Osteocyte (in vitro differentiated cells): ENCODE results near the gene PIANP. TPM values are rescaled to one million over a fixed set of nuclear protein-coding genes. Genes with fewer than 3 reads are reported as not detected.

Source experiments
- DNase-seq: peaks from one replicate; pipeline ENCODE4 v3.0.0; 2021; ENCODE audit warnings: mixed read lengths; ENCODE audit not compliant: unreplicated experiment; ENCODE audit errors: extremely low spot score
- H3K27ac Mint-ChIP-seq: one replicate; pipeline ENCODE4 v1.8.0; 2021; ENCODE audit warnings: mild to moderate bottlenecking, mixed read lengths; ENCODE audit not compliant: unreplicated experiment
- H3K27me3 Mint-ChIP-seq: one replicate; pipeline ENCODE4 v1.8.0; 2021; ENCODE audit warnings: mixed read lengths; ENCODE audit not compliant: unreplicated experiment
- H3K36me3 Mint-ChIP-seq: one replicate; pipeline ENCODE4 v1.8.0; 2021; ENCODE audit warnings: mixed read lengths; ENCODE audit not compliant: unreplicated experiment
- H3K4me1 Mint-ChIP-seq: one replicate; pipeline ENCODE4 v1.8.0; 2021; ENCODE audit warnings: mixed read lengths; ENCODE audit not compliant: unreplicated experiment
- H3K4me3 Mint-ChIP-seq: one replicate; pipeline ENCODE4 v1.8.0; 2021; ENCODE audit warnings: mild to moderate bottlenecking, moderate library complexity, mixed read lengths; ENCODE audit not compliant: unreplicated experiment
- H3K9me3 Mint-ChIP-seq: one replicate; pipeline ENCODE4 v1.8.0; 2021; ENCODE audit warnings: mixed read lengths; ENCODE audit not compliant: unreplicated experiment
- CTCF ChIP-seq: fragments of 200-600 bp; sonication (generic); IDR thresholded peaks from 2 replicates; pipeline ENCODE4 v1.5.0; 2021; ENCODE audit warnings: antibody characterized with exemption, mild to moderate bottlenecking, moderate library complexity
- total RNA-seq: library from RNA; stranded (reverse); gene quantifications from 2 replicates; pipeline ENCODE4 v1.2.1, GENCODE V29; 2021

The PIANP gene
- total RNA-seq, 1 donor from 2014 or later, result 3.9 TPM

DNA sequence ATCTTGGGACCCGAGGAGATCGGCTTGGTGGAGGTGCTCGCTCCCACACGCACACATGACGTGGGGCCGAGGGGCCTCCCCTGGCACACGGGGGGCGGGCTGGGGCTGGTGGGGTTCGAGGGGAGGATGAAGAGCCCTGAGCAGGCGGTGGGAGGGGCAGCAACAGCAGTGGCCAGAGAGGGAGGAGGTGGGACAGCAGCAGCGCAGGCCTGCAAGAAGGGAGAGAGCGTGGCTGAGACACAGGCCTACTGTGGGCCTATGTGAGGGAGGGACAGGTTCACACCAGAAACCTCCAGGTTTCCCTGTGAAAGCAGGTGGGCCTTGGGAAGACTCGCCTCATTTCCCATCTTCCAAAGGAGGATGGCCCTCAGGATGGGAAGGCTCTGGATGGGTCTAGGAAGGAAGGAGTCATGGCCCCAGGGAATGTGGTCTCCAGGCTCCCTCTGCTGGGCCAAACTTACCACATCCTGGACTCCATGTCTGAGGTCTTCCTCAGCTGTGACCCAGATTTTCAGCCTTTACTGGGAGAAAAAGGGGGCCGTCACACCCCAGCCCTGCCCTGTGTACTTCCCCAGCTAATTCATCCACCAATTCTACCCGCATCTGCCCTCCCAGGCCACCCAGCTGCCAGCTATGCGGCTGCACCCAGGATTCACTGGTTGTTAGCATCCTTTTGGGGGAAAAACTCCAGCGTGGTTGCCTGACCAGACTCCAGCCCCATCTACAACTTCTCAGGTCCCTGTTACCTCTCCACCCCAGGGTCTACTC, 2.8 kb downstream of the PIANP start:
- no peaks in the 10 kb centered on the region for H3K36me3 Mint-ChIP-seq
- peaks cover 17% of the 10 kb centered on the region for H3K4me1 Mint-ChIP-seq
- no peak for DNase-seq
- peak; percentile 60 for TF ChIP-seq CTCF
- H3K4me3 Mint-ChIP-seq, result no peak overlapping the region
- H3K27ac Mint-ChIP-seq, result no peak overlapping the region
- no peaks in the 10 kb centered on the region for H3K9me3 Mint-ChIP-seq
- peaks cover 24% of the 10 kb centered on the region for H3K27me3 Mint-ChIP-seq

DNA sequence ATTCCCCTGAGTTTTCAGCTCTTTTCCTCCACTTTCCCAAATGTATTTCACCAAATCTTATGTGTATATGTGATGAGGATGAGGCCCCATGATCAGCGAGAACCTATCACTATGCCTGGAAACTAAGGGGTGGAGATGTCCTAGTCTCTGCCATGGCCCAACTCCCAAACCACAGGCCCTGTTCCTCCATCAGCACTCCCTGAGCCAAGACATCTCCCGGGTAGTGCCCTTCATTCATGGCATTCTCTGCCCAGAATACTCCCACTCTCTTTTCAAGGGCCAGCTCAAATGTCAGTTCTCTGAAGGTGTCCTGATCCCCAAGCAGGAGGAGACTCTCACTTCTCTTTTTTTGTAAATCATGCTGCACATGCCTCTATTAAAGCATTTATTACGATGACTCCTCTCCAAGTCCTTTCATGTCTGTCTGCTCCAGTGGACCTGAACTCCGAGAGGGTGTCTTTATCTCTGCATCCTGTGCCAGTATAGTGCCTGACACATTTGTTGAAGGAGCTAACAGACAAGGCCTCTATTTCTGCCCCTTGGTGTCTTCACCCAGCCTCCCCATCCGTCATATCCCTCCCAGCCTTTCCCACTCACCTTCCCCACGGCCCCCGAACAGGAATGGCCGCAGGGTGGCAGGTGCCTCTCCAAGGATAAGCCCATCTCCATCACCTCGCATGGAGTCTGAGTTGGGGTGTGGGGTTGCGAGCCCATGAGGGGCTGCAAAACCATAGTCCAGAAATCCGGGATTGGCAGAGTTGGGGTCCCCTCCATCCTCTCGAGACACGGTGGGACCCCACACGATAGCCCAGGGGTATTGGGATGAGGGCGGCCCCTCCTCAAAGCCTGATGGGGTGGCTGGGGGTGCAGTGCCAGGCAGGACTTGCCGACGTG, 3.7 kb downstream of the PIANP start:
- Mint-ChIP-seq H3K36me3 (peaks cover 2% of the 10 kb centered on the region), H3K4me1 (peaks cover 17% of the 10 kb centered on the region), H3K9me3 (no peaks in the 10 kb centered on the region), H3K27ac (no peak overlapping the region), H3K27me3 (peaks cover 18% of the 10 kb centered on the region), H3K4me3 (no peak overlapping the region)
- no peak for DNase-seq
- TF ChIP-seq CTCF, result no peak

DNA sequence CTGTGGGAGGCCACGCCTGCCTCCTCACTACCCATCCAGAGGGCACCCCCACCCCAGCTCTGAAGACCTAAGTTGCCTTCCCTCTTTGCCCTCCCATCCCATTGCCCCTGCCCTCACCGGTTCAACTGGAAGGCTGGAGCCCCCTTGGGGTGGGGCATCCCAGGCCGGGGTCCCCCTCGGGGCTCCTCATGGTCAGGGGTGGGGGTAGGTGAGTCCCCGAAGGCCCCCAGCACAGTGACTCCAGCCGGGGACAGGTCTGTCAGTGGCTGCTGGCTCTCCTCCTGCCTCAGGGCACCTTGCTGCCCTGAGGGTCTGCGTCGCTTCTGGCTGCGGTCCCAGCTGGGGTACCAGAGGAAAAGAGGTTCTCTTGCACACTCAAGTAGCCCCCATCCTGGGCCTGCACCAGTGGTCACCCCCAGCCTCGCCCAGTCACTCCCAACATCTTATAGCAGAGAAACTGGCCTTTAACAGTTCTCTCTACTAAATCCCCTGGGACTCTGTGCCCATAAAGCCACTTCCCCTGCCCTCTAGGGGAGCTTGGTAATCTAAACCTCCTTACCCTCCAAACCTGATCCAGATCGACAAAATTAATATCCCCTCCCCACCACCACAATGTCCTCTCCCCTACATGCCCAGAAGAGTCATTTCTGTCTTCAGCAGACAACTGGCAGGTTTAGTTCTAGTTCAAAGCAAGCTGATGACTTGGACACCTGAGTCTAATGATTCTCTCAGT, 5.1 kb downstream of the PIANP start:
- H3K36me3 Mint-ChIP-seq, result peaks cover 2% of the 10 kb centered on the region
- no peaks in the 10 kb centered on the region for H3K9me3 Mint-ChIP-seq
- H3K27me3 Mint-ChIP-seq, result peaks cover 6% of the 10 kb centered on the region
- H3K4me3 Mint-ChIP-seq, result no peak overlapping the region
- peaks cover 18% of the 10 kb centered on the region for H3K4me1 Mint-ChIP-seq
- TF ChIP-seq CTCF, result no peak
- no peak for DNase-seq
- no peak overlapping the region for H3K27ac Mint-ChIP-seq

DNA sequence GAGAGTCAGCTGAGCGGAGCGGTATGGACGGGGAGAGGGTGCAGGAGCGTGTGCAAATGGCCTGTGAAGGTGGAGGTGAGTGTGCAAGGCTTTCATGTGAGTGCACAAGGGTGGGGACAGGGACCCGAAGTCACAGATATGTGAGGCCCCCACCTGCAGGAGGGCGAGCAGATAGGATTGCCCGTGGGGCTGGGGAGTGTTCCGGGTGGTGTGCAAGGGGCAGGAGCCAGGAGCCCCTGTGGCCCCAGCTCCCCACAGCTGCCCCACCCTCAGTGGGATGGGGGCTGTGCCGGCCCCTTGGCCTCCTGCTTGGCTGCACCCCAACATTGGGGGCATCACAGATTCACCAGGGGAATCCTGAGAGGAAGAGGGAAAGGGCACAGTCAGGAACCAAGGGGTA, 5.9 kb downstream of the PIANP start:
- no peak for TF ChIP-seq CTCF
- peaks cover 6% of the 10 kb centered on the region for H3K27me3 Mint-ChIP-seq
- no peak overlapping the region for H3K27ac Mint-ChIP-seq
- H3K4me1 Mint-ChIP-seq, result peaks cover 23% of the 10 kb centered on the region
- H3K36me3 Mint-ChIP-seq, result peaks cover 2% of the 10 kb centered on the region
- DNase-seq, result no peak
- H3K9me3 Mint-ChIP-seq, result no peaks in the 10 kb centered on the region
- H3K4me3 Mint-ChIP-seq, result no peak overlapping the region
